Progenitor cell of endocrine pancreas (in vitro differentiated cells): ENCODE data around the gene GSG1L. TPM values are rescaled to one million over a fixed set of nuclear protein-coding genes. Genes with fewer than 3 reads are reported as not detected.

Experiments
- DNase-seq: peaks from one replicate; pipeline ENCODE4 v3.0.0; 2021; ENCODE audit warnings: low spot score; ENCODE audit not compliant: unreplicated experiment
- H3K27ac Mint-ChIP-seq: 2 replicates; pipeline ENCODE4 v1.8.0; 2021; ENCODE audit warnings: mild to moderate bottlenecking, moderate library complexity, mixed read lengths
- H3K27me3 Mint-ChIP-seq: 2 replicates; pipeline ENCODE4 v1.8.0; 2021; ENCODE audit warnings: mixed read lengths
- H3K36me3 Mint-ChIP-seq: 2 replicates; pipeline ENCODE4 v1.8.0; 2022; ENCODE audit warnings: mixed read lengths; ENCODE audit not compliant: insufficient read depth
- H3K4me1 Mint-ChIP-seq: 2 replicates; pipeline ENCODE4 v1.8.0; 2021; ENCODE audit warnings: low read depth, mixed read lengths
- H3K4me3 Mint-ChIP-seq: 2 replicates; pipeline ENCODE4 v1.8.0; 2021; ENCODE audit warnings: low read depth, mild to moderate bottlenecking, moderate library complexity, mixed read lengths
- H3K9me3 Mint-ChIP-seq: 2 replicates; pipeline ENCODE4 v1.8.0; 2021; ENCODE audit warnings: low read depth, mixed read lengths
- CTCF ChIP-seq: fragments of 200-600 bp; sonication (generic); IDR thresholded peaks from one replicate; pipeline ENCODE4 v1.5.0; 2021; ENCODE audit warnings: antibody characterized with exemption, mild to moderate bottlenecking; ENCODE audit not compliant: unreplicated experiment
- total RNA-seq: library from RNA; stranded (reverse); gene quantifications from 2 replicates; pipeline ENCODE4 v1.2.1, GENCODE V29; 2021

The GSG1L gene
- total RNA-seq, 1 donor from 2014 or later: 0.17 TPM

- no peak overlapping the region for H3K4me3 Mint-ChIP-seq
- H3K27ac Mint-ChIP-seq: no peak overlapping the region
- no peak for DNase-seq
- H3K27me3 Mint-ChIP-seq: peaks cover 36% of the 10 kb centered on the region
- no peaks in the 10 kb centered on the region for H3K36me3 Mint-ChIP-seq
- TF ChIP-seq CTCF: peak; percentile 31
- H3K4me1 Mint-ChIP-seq: no peaks in the 10 kb centered on the region
- no peaks in the 10 kb centered on the region for H3K9me3 Mint-ChIP-seq
Measured at GRCh38 chr16:27973678-27974077, 89.8 kb downstream of the GSG1L start.

GRCh38 chr16:27972500-27972899, 91.0 kb downstream of the GSG1L start:
- H3K27ac Mint-ChIP-seq: no peak overlapping the region
- no peaks in the 10 kb centered on the region for H3K36me3 Mint-ChIP-seq
- peaks cover 35% of the 10 kb centered on the region for H3K27me3 Mint-ChIP-seq
- no peaks in the 10 kb centered on the region for H3K9me3 Mint-ChIP-seq
- DNase-seq: no peak
- peak; percentile 58 for TF ChIP-seq CTCF
- H3K4me3 Mint-ChIP-seq: no peak overlapping the region
- no peaks in the 10 kb centered on the region for H3K4me1 Mint-ChIP-seq

GRCh38 chr16:27969574-27969973, 93.9 kb downstream of the GSG1L start:
- H3K9me3 Mint-ChIP-seq: no peaks in the 10 kb centered on the region
- H3K27me3 Mint-ChIP-seq: peaks cover 29% of the 10 kb centered on the region
- no peak overlapping the region for H3K4me3 Mint-ChIP-seq
- no peak for DNase-seq
- H3K27ac Mint-ChIP-seq: no peak overlapping the region
- no peaks in the 10 kb centered on the region for H3K4me1 Mint-ChIP-seq
- TF ChIP-seq CTCF: no peak
- no peaks in the 10 kb centered on the region for H3K36me3 Mint-ChIP-seq

- H3K27me3 Mint-ChIP-seq: peaks cover 31% of the 10 kb centered on the region
- no peak overlapping the region for H3K27ac Mint-ChIP-seq
- H3K4me3 Mint-ChIP-seq: no peak overlapping the region
- DNase-seq: no peak
- no peaks in the 10 kb centered on the region for H3K4me1 Mint-ChIP-seq
- no peak for TF ChIP-seq CTCF
- no peaks in the 10 kb centered on the region for H3K9me3 Mint-ChIP-seq
- no peaks in the 10 kb centered on the region for H3K36me3 Mint-ChIP-seq
Measured at GRCh38 chr16:27967169-27967568, 96.3 kb downstream of the GSG1L start.

GRCh38 chr16:27966756-27967155, 96.8 kb downstream of the GSG1L start:
- H3K27ac Mint-ChIP-seq: no peak overlapping the region
- no peak for TF ChIP-seq CTCF
- no peaks in the 10 kb centered on the region for H3K4me1 Mint-ChIP-seq
- H3K36me3 Mint-ChIP-seq: no peaks in the 10 kb centered on the region
- DNase-seq: no peak
- H3K4me3 Mint-ChIP-seq: no peak overlapping the region
- peaks cover 27% of the 10 kb centered on the region for H3K27me3 Mint-ChIP-seq
- H3K9me3 Mint-ChIP-seq: no peaks in the 10 kb centered on the region
